ENCODE measurements around the gene WSCD2.

The WSCD2 gene

GRCh38 chr12:108241986-108242703 lies 113.1 kb downstream of the WSCD2 start:
- H3K27ac ChIP-seq: no peak overlapping the region
- TF ChIP-seq EZH2 (IDR thresholded peaks at IDR 0.05) (no peak), POLR2AphosphoS5 (IDR thresholded peaks at IDR 0.05; ENCODE audit: borderline replicate concordance, low read depth, low read length) (no peak), FOXP2 (optimal IDR thresholded peaks at IDR 0.05; ENCODE audit: control extremely low read depth, extremely low read length, insufficient read depth) (no peak)
- no peak overlapping the region for H3K4me3 ChIP-seq
- H3K36me3 ChIP-seq (ENCODE audit: insufficient read depth, low read length): no peaks in the 10 kb centered on the region
- no peak for DNase-seq (ENCODE audit: low read depth, low spot score)
- H3K9me3 ChIP-seq (ENCODE audit: low read depth, low read length): no peaks in the 10 kb centered on the region
- H3K9ac ChIP-seq (ENCODE audit: insufficient read length): no peak overlapping the region

DNA sequence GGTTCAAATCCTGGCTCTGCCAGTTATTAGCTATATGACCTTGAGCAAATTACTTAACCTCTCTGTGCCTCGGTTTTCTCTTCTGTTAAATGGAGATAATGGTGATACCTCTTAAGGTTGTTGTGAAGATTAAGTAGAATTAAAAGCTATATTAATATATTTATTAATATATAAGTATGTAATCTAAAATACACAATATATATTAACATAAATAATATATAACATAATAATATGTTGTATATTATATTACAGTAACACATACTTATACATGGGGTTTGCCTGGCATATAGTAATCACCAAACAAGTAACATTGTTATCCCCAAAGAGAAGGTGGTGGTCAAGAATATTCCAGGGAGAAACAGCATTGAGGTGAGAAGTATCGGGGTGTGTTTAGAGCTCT lies 118.0 kb downstream of the WSCD2 start:
- Histone ChIP-seq H3K9me3 (ENCODE audit: low read depth, low read length) (no peaks in the 10 kb centered on the region), H3K4me3 (no peak overlapping the region), H3K9ac (ENCODE audit: insufficient read length) (no peak overlapping the region), H3K36me3 (ENCODE audit: insufficient read depth, low read length) (no peaks in the 10 kb centered on the region), H3K27ac (no peak overlapping the region)
- DNase-seq (ENCODE audit: low read depth, low spot score): no peak
- no peak for TF ChIP-seq EZH2 (IDR thresholded peaks at IDR 0.05)
- no peak for TF ChIP-seq FOXP2 (optimal IDR thresholded peaks at IDR 0.05; ENCODE audit: control extremely low read depth, extremely low read length, insufficient read depth)
- no peak for TF ChIP-seq POLR2AphosphoS5 (IDR thresholded peaks at IDR 0.05; ENCODE audit: borderline replicate concordance, low read depth, low read length)

- no peaks in the 10 kb centered on the region for H3K9me3 ChIP-seq (ENCODE audit: low read depth, low read length)
- no peak overlapping the region for H3K9ac ChIP-seq (ENCODE audit: insufficient read length)
- no peak for DNase-seq (ENCODE audit: low read depth, low spot score)
- no peak overlapping the region for H3K27ac ChIP-seq
- H3K36me3 ChIP-seq (ENCODE audit: insufficient read depth, low read length): no peaks in the 10 kb centered on the region
- no peak overlapping the region for H3K4me3 ChIP-seq
- TF ChIP-seq POLR2AphosphoS5 (IDR thresholded peaks at IDR 0.05; ENCODE audit: borderline replicate concordance, low read depth, low read length) (no peak), EZH2 (IDR thresholded peaks at IDR 0.05) (no peak), FOXP2 (optimal IDR thresholded peaks at IDR 0.05; ENCODE audit: control extremely low read depth, extremely low read length, insufficient read depth) (no peak)
Observed at GRCh38 chr12:108248011-108248410, 118.9 kb downstream of the WSCD2 start.

DNA sequence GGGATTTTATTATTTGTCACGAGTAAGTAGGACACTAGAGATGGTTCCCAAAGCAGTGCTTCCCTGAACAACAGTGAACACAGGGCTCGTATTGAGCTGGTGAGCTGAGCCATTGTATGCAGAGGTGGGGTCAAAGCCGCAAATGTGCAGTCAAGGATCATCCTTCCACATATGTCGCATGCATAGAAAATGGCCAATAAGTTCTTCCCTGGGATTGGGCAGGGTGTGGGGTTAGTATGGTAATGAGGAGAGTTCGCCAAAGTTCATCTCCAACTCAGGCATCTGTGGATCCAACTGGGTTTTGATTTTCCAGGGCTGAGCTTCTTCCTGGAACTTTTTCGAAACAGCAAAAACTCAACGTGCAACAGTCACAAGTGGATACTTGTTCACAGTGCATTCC lies 123.4 kb downstream of the WSCD2 start:
- no peak for TF ChIP-seq FOXP2 (optimal IDR thresholded peaks at IDR 0.05; ENCODE audit: control extremely low read depth, extremely low read length, insufficient read depth)
- no peak for TF ChIP-seq POLR2AphosphoS5 (IDR thresholded peaks at IDR 0.05; ENCODE audit: borderline replicate concordance, low read depth, low read length)
- no peak for TF ChIP-seq EZH2 (IDR thresholded peaks at IDR 0.05)

DNA sequence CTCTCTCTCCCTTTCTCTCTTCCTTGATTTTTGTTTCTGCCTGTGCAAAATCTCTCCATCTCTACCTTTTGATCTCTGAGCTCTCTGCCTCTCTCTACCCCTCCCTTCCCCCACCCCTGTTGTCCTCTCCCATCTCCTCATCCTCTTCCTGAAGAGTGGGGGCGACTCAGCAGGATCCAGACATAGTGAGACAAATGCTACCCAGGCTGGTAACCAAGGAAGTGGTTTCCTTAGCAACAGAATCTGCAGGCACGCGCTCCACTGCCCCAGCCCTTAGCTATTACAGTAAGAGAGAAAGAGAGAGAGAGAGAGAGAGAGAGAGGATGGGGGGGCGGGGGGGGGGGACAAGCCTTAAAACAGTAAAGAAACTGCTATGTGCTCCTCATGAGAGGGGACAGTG lies 124.5 kb downstream of the WSCD2 start:
- Histone ChIP-seq H3K36me3 (ENCODE audit: insufficient read depth, low read length) (no peaks in the 10 kb centered on the region), H3K27ac (no peak overlapping the region), H3K9ac (ENCODE audit: insufficient read length) (no peak overlapping the region), H3K4me3 (no peak overlapping the region), H3K9me3 (ENCODE audit: low read depth, low read length) (no peaks in the 10 kb centered on the region)
- no peak for DNase-seq (ENCODE audit: low read depth, low spot score)
- TF ChIP-seq POLR2AphosphoS5 (IDR thresholded peaks at IDR 0.05; ENCODE audit: borderline replicate concordance, low read depth, low read length): no peak
- TF ChIP-seq EZH2 (IDR thresholded peaks at IDR 0.05): no peak
- no peak for TF ChIP-seq FOXP2 (optimal IDR thresholded peaks at IDR 0.05; ENCODE audit: control extremely low read depth, extremely low read length, insufficient read depth)

More for the DNA sequence above, 123.4 kb downstream of the WSCD2 start:
- Histone ChIP-seq H3K9ac (ENCODE audit: insufficient read length) (no peak overlapping the region), H3K9me3 (ENCODE audit: low read depth, low read length) (no peaks in the 10 kb centered on the region), H3K27ac (no peak overlapping the region), H3K4me3 (no peak overlapping the region), H3K36me3 (ENCODE audit: insufficient read depth, low read length) (no peaks in the 10 kb centered on the region)
- no peak for DNase-seq (ENCODE audit: low read depth, low spot score)

GRCh38 chr12:108254030-108254429 lies 124.9 kb downstream of the WSCD2 start:
- TF ChIP-seq FOXP2 (optimal IDR thresholded peaks at IDR 0.05; ENCODE audit: control extremely low read depth, extremely low read length, insufficient read depth): no peak
- TF ChIP-seq EZH2 (IDR thresholded peaks at IDR 0.05): no peak
- TF ChIP-seq POLR2AphosphoS5 (IDR thresholded peaks at IDR 0.05; ENCODE audit: borderline replicate concordance, low read depth, low read length): no peak
- Histone ChIP-seq H3K36me3 (ENCODE audit: insufficient read depth, low read length) (no peaks in the 10 kb centered on the region), H3K9ac (ENCODE audit: insufficient read length) (no peak overlapping the region), H3K9me3 (ENCODE audit: low read depth, low read length) (no peaks in the 10 kb centered on the region), H3K4me3 (no peak overlapping the region), H3K27ac (no peak overlapping the region)
- DNase-seq (ENCODE audit: low read depth, low spot score): no peak

- TF ChIP-seq EZH2 (IDR thresholded peaks at IDR 0.05) (no peak), FOXP2 (optimal IDR thresholded peaks at IDR 0.05; ENCODE audit: control extremely low read depth, extremely low read length, insufficient read depth) (no peak), POLR2AphosphoS5 (IDR thresholded peaks at IDR 0.05; ENCODE audit: borderline replicate concordance, low read depth, low read length) (no peak)
- H3K4me3 ChIP-seq: no peak overlapping the region
- H3K36me3 ChIP-seq (ENCODE audit: insufficient read depth, low read length): no peaks in the 10 kb centered on the region
- no peak overlapping the region for H3K27ac ChIP-seq
- no peaks in the 10 kb centered on the region for H3K9me3 ChIP-seq (ENCODE audit: low read depth, low read length)
- DNase-seq (ENCODE audit: low read depth, low spot score): no peak
- H3K9ac ChIP-seq (ENCODE audit: insufficient read length): no peak overlapping the region
Observed at GRCh38 chr12:108254517-108255251, 125.6 kb downstream of the WSCD2 start.

GRCh38 chr12:108255252-108255602 lies 126.1 kb downstream of the WSCD2 start:
- TF ChIP-seq FOXP2 (optimal IDR thresholded peaks at IDR 0.05; ENCODE audit: control extremely low read depth, extremely low read length, insufficient read depth) (no peak), EZH2 (IDR thresholded peaks at IDR 0.05) (no peak), POLR2AphosphoS5 (IDR thresholded peaks at IDR 0.05; ENCODE audit: borderline replicate concordance, low read depth, low read length) (no peak)
- H3K4me3 ChIP-seq: no peak overlapping the region
- H3K36me3 ChIP-seq (ENCODE audit: insufficient read depth, low read length): no peaks in the 10 kb centered on the region
- H3K9ac ChIP-seq (ENCODE audit: insufficient read length): no peak overlapping the region
- no peaks in the 10 kb centered on the region for H3K9me3 ChIP-seq (ENCODE audit: low read depth, low read length)
- H3K27ac ChIP-seq: no peak overlapping the region
- DNase-seq (ENCODE audit: low read depth, low spot score): no peak
